Gastrocnemius medialis (tissue), 4 donors: Measurements from ENCODE around the gene NUBP2. TPM values are rescaled to one million over a fixed set of nuclear protein-coding genes. Genes with fewer than 3 reads are reported as not detected.

Experiments
- ATAC-seq, 2 donors: fragments of 150-250 bp; one replicate each; pipeline ENCODE4 v1.9.1; 2016
- DNase-seq, 2 donors: peaks; one replicate each; pipeline ENCODE4 v3.0.0-alpha.2; 2019
- H3K27ac ChIP-seq, 4 donors: fragments of 200-600 bp; sonication (generic); 1 replicate in 1 of 4; 2 replicates in 3 of 4; pipeline ENCODE4 v1.5.1; 2016 to 2018; ENCODE audit warnings: mild to moderate bottlenecking in 2 of 4, moderate library complexity in 1 of 4
- H3K27me3 ChIP-seq, 3 donors: fragments of 200-600 bp; sonication (generic) in 2 of 3; 1 replicate in 1 of 3; 2 replicates in 2 of 3; pipeline versions ENCODE4 v1.5.1 to v1.6.0; 2016 to 2019; ENCODE audit warnings: mild to moderate bottlenecking in 1 of 3, moderate library complexity in 1 of 3
- H3K36me3 ChIP-seq, 2 donors: fragments of 200-600 bp; sonication (generic) in 1 of 2; one replicate each; pipeline ENCODE4 v1.5.1; 2017 to 2018
- H3K4me1 ChIP-seq, 2 donors: fragments of 200-600 bp; sonication (generic) in 1 of 2; one replicate each; pipeline ENCODE4 v1.5.1; 2016 to 2017; ENCODE audit warnings: mild to moderate bottlenecking in 2 of 2
- H3K4me3 ChIP-seq, 4 donors: fragments of 200-600 bp; sonication (generic) in 3 of 4; 1 replicate in 1 of 4; 2 replicates in 3 of 4; pipeline ENCODE4 v1.5.1; 2016 to 2019; ENCODE audit warnings: mild to moderate bottlenecking in 2 of 4
- H3K9me3 ChIP-seq, 3 donors: fragments of 200-600 bp; sonication (generic) in 2 of 3; 1 replicate in 1 of 3; 2 replicates in 2 of 3; pipeline ENCODE4 v1.5.1; 2016 to 2019
- POLR2A ChIP-seq, 2 donors: fragments of 450-650 bp; IDR thresholded peaks; one replicate each; pipeline ENCODE4 v1.6.1; 2017; ENCODE audit warnings: antibody characterized with exemption in 2 of 2, mild to moderate bottlenecking in 2 of 2, moderate library complexity in 2 of 2
- in situ Hi-C, 4 donors: fragments of 200-750 bp; cut with MboI; loops; one replicate each; pipeline versions ENCODE4 v1.15.0 to v1.8.0; 2017; ENCODE audit warnings: low sequenced_read_pairs in 4 of 4
- intact Hi-C: fragments of 100-400 bp; cut with DNase I; formaldehyde crosslinking; loops from one replicate; pipeline ENCODE4 v1.15.1; 2023; ENCODE audit warnings: low total_unique reads
- total RNA-seq, 4 donors: library from RNA; depleted of rRNA; stranded (reverse); fragments of >200 nt; gene quantifications; one replicate each; pipeline versions ENCODE4 v1.1.0 to v1.2.3, GENCODE V29; 2016
- TF ChIP-seq, protein P1 (sequence below), 5 experiments: fragments of 450-650 bp in 3 of 5; fragments of 200-600 bp in 2 of 5; sonication (generic) in 2 of 5; IDR thresholded peaks in 4 of 5; conservative IDR thresholded peaks in 1 of 5; 1 replicate in 4 of 5; 2 replicates in 1 of 5; pipeline ENCODE4 v1.5.1; 2016 to 2019; ENCODE audit warnings: antibody characterized with exemption in 5 of 5, mild to moderate bottlenecking in 3 of 5, moderate library complexity in 3 of 5

The NUBP2 gene
- total RNA-seq, 4 donors from 2014 or later = 77.3 to 163 (median 80.7) TPM

DNA sequence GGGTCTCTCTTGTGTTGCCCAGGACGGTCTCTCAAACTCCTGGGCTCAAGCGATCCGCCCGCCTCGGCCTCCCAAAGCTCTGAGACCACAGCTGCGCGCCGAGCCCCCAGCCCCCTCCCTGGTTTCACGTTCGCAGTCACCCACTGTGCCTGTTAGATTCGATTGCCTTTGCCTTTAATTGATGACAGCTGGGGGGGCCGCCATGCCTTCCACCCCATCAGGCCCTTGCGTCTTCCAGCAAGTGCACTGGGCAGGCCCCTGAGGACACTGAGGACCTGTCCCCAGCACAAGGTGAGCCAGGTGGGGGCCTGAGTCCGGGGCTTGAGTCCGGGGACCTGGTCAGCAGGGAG lies 7.5 kb downstream of the NUBP2 start:
- Histone ChIP-seq H3K27ac (no peak overlapping the region), H3K4me3 (no peak overlapping the region), H3K9me3 (no peaks in the 10 kb centered on the region), H3K27me3 (no peaks in the 10 kb centered on the region), H3K36me3 (peaks cover 0 to 41% of the 10 kb centered on the region in 2 donors), H3K4me1 (peaks cover 0 to 3% of the 10 kb centered on the region in 2 donors)
- ATAC-seq = no peak
- intact Hi-C loops = no loop called here
- TF ChIP-seq, protein P1, sequence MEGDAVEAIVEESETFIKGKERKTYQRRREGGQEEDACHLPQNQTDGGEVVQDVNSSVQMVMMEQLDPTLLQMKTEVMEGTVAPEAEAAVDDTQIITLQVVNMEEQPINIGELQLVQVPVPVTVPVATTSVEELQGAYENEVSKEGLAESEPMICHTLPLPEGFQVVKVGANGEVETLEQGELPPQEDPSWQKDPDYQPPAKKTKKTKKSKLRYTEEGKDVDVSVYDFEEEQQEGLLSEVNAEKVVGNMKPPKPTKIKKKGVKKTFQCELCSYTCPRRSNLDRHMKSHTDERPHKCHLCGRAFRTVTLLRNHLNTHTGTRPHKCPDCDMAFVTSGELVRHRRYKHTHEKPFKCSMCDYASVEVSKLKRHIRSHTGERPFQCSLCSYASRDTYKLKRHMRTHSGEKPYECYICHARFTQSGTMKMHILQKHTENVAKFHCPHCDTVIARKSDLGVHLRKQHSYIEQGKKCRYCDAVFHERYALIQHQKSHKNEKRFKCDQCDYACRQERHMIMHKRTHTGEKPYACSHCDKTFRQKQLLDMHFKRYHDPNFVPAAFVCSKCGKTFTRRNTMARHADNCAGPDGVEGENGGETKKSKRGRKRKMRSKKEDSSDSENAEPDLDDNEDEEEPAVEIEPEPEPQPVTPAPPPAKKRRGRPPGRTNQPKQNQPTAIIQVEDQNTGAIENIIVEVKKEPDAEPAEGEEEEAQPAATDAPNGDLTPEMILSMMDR (IDR thresholded peaks at IDR 0.05 in 4 of 5, conservative IDR thresholded peaks at IDR 0.05 in 1 of 5) = no peak
- TF ChIP-seq POLR2A (IDR thresholded peaks at IDR 0.05) = no peak
- in situ Hi-C loops = no loop called here
- DNase-seq = no peak

DNA sequence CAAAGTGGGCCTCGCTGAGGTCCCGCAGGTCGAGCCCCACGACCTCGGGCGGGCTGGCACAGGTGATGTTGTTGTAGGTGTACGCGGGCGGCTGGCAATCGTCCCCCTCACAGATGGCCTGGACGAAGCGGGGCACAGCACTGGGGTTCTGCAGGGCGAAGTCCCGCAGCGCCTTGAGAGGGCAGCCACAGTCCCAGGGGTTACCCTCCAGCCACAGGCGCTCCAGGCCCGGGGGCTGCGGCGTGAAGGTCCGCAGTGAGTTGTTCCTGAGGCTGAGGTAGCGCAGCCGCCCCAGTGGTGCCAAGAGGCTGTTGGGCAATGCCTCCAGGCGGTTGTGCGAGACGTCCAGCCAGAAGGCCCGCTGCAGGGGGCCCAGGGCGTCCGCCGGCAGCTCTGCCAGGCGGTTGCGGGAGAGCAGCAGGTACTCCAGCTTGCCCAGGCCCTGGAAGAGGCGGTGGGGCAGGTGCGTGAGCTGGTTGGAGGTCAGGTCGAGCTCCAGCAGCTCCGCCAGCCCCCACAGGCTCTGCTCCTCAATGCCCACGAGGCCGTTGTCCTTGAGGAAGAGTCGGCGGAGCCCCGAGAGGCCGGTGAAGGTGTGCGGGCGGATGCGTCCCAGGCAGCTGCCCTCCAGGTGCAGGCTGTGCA lies 8.0 kb downstream of the NUBP2 start:
- no peaks in the 10 kb centered on the region for H3K9me3 ChIP-seq
- ATAC-seq = no peak
- intact Hi-C loops (no loop called here), in situ Hi-C loops (no loop called here)
- TF ChIP-seq, protein P1 (IDR thresholded peaks at IDR 0.05 in 4 of 5, conservative IDR thresholded peaks at IDR 0.05 in 1 of 5) = no peak
- no peak for TF ChIP-seq POLR2A (IDR thresholded peaks at IDR 0.05)
- H3K27me3 ChIP-seq = no peaks in the 10 kb centered on the region
- DNase-seq = peak in 1 of 2 donors; percentile 13
- H3K36me3 ChIP-seq = peaks cover 0 to 40% of the 10 kb centered on the region in 2 donors
- H3K4me1 ChIP-seq = no peaks in the 10 kb centered on the region
- H3K4me3 ChIP-seq = no peak overlapping the region
- no peak overlapping the region for H3K27ac ChIP-seq

DNA sequence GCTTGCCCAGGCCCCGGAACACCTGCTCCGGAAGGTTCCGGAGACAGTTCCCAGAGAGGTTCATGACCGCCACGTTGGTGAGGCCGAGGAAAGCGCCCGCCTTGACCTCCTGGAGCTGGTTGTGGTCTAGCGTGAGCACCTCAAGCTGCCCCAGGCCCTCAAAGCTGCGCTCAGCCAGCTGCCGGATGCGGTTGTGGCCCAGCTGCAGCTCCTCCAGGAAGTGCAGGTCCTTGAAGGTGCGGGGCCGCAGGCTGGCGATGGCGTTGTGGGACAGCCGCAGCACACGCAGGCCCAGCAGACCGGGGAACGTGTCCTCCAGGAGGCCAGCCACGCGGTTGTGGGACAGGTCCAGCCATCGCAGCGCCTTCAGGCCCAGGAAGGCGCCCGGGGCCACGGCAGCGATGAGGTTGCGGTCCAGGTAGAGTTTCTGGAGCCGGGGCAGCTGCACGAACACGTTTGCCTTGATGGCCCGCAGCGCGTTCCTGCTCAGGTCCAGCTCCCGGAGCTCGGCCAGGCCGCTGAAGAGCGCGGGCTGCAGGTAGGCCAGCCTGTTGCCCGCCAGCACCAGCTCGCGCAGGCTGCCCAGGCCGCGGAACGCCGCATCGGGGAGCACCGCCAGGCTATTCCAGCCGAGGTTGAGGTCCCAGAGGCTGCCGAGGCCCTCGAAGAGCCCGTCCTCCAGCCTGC lies 8.6 kb downstream of the NUBP2 start:
- no peak for ATAC-seq
- Histone ChIP-seq H3K4me3 (no peak overlapping the region), H3K9me3 (no peaks in the 10 kb centered on the region), H3K4me1 (no peaks in the 10 kb centered on the region), H3K27me3 (no peaks in the 10 kb centered on the region), H3K36me3 (peaks cover 0 to 34% of the 10 kb centered on the region in 2 donors), H3K27ac (no peak overlapping the region)
- DNase-seq = peak in 1 of 2 donors; percentile 10
- intact Hi-C loops (no loop called here), in situ Hi-C loops (no loop called here)
- TF ChIP-seq, protein P1 (IDR thresholded peaks at IDR 0.05 in 4 of 5, conservative IDR thresholded peaks at IDR 0.05 in 1 of 5) = no peak
- no peak for TF ChIP-seq POLR2A (IDR thresholded peaks at IDR 0.05)

DNA sequence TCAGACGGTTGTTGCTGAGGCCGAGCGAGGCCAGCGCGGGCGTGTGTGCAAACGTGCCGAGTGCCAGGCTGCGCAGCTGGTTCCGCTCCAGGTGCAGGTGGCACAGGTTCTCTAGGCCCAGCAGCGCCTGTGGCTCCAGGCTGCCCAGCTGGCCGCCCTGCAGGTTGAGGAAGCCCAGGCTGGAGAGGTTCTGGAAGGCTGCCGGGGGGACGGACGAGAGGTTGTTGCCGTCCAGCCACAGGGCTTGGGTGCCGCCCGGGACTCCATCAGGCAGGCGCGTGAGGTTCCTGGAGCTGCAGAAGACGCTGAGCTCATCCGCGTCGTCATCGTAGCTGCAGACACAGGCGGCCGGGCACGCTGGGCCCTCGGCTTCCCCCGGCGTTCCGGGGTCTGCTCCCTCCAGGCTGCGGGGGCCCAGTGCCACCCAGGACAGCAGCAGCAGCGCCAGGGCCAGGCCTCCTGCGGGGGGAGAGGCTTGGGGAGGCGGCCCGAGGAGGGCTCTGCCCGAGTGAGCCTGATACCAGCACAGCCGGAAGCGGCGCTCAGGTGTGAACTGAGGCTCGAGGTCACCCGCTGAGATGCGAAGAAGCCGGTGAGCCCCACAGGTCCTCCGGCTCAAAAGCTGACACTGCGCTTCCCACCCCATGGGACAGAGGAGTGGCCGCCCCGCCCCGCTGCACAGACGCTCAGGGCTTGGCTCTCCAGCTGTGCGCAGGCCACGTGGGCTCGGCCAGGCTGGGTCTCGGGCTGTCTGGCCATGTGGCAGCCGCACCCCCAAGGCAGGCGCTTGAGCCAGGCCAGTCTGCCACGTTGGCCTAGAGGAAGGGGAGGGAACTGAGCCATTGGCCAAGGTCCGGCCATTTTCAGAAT lies 9.4 kb downstream of the NUBP2 start:
- Histone ChIP-seq H3K4me3 (no peak overlapping the region), H3K27ac (no peak overlapping the region), H3K9me3 (no peaks in the 10 kb centered on the region), H3K4me1 (no peaks in the 10 kb centered on the region), H3K27me3 (no peaks in the 10 kb centered on the region), H3K36me3 (peaks cover 0 to 26% of the 10 kb centered on the region in 2 donors)
- DNase-seq (peak in 1 of 2 donors; percentile 8), ATAC-seq (no peak)
- TF ChIP-seq, protein P1 (IDR thresholded peaks at IDR 0.05 in 4 of 5, conservative IDR thresholded peaks at IDR 0.05 in 1 of 5) = no peak
- TF ChIP-seq POLR2A (IDR thresholded peaks at IDR 0.05) = no peak
- in situ Hi-C loops = no loop called here
- intact Hi-C loops = no loop called here
